NCI-H82 (cell line): ENCODE data around the gene ADCY9.
"Not testable (repeated sequence)": the region's sequence is repeated elsewhere in the genome, so short reads cannot be mapped to it uniquely, and the experiment has no call there.

Source experiments
- DNase-seq: peaks from one replicate; lab custom pipeline; 2025; lab: John Stamatoyannopoulos, UW

Gene ADCY9

DNA sequence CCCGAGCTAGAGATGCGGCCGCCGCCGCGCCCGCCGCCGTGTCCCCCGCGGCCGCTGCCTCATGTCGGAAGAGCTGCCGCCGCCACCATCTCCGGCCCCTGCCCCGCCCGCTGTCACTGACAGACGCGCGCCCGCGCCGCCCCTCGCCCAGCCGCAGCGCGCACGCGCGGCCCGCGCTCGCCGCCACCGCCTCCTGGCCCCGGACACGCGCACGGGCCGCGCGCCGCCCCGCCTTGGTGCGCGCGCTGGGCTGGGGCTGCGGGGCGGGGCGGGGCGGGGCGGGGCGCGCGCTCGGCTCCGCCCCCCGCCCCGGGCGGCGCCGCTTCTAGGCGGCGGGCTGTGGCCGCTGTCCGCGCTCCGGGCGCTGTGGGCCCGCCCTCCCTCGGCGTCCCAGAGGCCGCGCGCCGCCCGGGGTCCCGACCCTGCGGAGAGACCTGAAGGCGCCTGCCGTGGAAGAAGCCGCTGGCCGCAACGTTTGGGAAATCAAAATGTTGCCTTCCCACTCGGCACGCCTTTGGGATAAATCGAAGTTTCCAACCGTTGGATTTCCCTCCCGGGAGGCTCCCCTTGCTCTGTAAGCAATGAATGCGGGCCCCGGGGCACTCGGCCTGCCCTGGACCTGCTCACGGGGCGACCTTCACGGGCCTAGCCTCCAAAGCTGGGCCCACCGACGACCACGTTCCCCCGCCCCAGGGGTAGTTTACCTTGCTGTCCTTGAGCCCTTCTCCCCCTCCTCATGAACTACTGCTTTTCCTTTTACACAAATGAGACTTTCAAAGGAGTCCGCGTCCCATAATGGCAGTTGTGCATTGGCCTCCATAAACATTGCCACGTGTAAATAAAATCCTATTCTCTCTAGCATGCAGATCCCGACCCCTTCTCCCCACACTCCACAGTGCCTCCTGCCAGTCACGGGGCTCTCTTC is at the start of gene ADCY9:
TSS of gene ADCY9 (minus strand) at position 118 of the 925 bp plus-strand sequence. CDS start 1,000 bp downstream, outside the sequence.
- peak; percentile 85 for DNase-seq

DNA sequence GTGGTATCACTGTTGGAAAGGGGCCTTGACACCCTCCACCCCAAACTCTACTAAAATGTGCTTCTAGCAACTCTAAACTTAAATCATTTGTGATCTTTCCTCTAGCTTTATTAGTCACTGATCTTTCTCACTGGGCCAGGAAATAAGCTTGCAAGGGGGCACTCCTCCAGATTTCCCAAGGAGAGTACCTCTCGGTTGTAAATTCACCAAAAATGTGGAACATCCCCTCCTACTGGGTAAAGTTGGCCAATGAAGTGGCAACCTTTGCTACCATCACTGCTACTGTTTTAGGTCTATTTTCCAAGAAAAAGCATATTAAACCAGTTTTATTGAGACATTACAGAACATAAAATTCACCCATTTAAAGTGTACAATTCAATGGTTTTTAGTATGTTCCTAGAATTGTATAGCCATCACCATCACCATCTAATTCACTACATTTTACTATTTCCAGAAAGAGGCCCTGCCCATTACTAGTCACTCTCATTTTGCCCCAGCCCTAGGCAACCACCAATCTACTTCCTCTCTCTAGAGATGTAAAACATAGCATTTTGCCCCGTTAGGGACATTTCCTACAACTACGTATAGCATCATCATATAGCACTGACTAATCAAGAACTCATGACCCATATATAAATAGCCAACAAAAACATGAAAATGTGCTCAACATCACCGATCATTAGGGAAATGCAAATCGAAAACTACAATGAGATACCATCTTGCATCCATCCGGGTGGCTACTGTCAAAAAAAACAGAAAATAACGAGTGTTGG is 44.6 kb upstream of the ADCY9 start:
- no peak for DNase-seq

DNA sequence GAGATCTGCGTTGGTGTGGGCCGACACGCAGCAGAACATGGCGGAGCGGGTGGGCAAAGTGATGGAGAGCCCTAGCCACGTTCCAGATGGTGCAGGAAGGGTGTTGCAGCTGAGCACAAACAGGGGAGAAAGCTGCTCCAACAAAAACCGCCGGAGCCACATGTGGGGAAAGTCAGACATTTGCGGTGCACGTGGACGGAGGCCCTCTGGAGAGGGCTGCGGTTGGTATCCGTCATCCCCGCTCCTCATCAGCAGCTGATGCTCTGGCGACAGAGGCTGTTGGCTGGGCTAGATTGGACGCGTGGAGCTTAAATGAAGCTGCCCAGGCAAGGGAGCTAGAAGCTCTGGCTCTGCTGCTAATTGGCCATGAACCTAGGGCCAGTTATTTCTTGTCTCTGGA is 43.5 kb upstream of the ADCY9 start:
- no peak for DNase-seq

DNA sequence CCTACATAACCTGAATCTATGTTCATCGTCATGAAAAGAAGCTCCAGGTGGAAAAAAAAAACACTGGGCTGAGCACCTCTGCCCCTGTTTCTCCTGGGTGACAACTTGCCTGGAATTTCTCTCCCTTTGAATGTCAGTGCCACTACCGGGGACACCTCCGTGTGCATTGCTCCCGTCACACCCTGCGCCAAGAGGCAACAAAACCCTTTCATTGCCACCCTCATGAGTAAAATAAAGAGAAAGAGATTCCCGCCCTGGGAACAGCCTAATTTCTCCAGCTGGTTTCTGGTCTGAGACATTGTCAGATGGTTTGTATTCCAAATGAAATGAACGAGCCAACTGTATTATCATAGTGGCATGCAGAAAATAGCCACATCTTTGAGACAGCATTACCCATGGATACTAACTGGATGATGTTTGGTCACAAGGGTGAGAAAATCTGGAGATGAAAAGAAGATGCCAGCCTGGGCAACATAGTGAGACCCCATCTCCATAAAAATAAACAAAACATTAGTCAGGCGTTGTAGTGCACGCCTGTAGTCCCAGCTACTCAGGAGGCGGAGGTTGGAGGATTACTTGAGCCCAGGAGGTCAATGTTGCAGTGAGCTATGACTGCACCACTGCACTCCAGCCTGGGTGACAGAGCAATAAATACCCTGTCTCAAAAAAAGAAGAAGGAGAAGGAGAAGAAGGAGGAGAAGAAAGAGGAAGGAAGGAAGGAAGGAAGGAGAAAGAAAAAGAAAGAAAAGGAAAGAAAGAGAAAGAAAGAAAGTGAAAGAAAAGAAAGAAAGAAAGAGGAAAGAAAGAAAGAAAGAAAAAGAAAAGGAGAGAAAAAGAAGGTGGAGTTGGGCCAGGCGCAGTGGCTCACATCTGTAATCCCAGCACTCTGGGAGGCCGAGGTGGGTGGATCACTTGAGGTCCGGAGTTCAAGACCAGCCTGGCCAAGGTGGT is 42.2 kb upstream of the ADCY9 start:
- no peak for DNase-seq

DNA sequence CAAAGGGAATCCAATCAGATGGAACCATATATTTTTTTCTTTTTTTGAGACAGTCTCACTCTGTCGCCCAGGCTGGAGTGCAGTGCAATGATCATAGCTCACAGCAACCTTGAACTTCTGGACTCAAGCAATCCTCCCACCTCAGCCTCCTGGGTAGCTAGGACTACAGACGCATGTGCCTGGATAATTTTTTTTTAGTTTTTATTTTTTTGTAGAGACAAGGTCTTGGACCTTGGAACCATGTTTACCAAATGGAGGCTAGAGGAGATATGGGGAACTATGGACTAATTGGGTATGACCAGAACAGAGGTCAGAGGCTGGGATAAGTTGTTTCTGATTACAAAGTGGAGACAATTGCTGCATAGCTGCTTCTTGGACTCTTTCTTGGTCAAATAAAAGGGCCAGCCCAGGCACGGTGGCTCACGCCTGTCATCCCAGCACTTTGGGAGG is 41.2 kb upstream of the ADCY9 start:
- no peak for DNase-seq

DNA sequence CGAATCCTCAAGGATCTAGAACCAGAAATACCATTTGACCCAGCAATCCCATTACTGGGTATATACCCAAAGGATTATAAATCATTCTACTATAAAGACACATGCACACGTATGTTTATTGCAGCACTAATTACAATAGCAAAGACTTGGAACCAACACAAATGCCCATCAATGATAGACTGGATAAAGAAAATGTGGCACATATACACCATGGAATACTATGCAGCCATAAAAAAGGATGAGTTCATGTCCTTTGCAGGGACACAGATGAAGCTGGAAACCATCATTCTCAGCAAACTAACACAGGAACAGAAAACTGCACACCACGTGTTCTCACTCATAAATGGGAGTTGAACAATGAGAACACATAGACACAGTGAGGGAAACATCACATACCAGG is 40.3 kb upstream of the ADCY9 start:
- DNase-seq = not testable (repeated sequence)

DNA sequence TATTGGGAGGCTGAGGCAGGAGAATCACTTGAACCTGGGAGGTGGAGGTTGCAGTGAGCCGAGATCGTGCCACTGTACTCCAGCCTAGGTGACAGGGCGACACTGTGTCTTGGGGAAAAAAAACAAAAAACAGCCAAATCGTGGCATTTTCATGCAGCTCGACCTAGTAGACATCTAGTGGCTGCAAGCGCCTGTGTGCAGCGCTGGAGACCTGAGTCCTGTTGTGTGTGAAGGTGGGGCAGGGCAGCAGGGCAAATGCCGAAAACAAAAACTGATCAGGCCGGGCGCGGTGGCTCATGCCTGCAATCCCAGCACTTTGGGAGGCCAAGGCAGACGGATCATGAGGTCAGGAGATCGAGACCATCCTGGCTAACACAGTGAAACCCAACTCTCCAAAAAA is 37.1 kb upstream of the ADCY9 start:
- DNase-seq = not testable (repeated sequence)

DNA sequence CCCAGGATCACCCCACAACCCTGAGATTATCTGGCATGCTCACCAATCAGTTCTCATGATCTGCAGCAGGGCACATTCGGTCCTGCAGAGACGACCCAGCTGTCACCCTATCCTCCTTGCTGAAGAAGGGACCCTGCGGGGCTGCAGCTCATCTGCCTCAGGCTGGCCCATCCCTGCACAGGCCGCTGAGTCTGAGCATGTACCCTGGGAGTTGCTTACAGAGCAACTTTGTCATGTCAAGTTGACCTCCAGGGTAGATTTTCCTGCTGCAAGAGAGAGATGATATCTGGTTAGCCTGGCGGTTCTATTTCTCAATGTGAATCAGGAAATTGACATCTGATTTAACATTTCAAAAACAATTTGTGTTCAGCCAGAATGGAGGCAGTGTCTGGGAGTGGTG is 36.0 kb upstream of the ADCY9 start:
- DNase-seq = no peak

DNA sequence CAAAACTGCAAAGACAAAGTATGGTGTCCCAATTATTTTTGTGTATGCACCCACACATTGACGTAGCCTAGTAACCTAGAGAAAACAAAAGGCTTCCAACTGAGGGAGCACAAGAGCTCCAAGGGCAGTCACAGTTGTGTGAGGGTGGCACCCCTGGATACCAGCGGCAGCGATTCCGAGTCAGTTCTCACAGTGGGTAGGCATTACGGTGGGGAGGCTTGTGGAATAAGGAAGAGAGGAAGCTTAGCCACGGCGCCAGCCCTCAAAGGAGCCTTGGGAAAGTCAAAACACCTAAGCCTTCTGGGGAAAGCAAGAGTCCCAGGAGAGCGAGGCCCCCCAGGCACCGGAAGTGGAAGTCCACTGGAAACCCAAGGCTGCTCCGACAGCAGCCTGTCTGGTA is 31.0 kb upstream of the ADCY9 start:
- DNase-seq = no peak

DNA sequence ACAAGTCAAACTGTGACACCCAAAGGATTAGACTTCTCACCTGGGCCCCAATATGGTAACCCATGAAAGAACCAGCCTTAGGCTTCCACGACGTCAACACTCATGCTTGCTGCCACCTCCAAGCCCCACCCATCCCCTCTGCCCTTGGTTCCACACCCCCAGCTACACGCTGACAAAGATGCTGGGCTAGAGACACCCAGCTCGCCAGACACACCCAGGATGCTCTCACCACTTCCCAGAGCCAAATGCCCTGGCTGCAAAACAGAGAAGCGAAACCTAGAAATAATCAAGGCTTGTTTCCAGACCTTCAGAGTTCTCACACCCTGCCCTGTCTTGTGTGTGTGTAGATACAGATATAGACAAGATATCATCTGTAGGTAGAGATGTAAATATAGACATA is 26.0 kb upstream of the ADCY9 start:
- DNase-seq = no peak

DNA sequence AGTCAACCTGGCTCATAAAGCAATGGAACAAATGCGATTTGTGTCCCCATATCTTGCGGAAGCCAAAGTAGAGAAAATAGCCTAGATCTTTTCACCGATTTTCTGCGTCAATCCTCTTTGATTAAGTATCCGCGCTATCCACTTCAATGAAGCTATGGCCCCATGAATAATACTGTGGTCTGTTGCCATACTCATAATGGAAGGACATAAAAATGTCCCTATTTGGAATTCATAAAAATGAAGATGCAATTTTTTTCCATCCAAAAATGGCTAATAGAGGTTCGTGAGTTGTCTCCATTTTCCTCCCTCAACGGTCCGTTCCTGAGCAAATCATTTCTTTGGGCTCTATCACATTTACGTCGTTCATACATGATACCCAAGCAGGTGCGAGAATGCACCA is 25.4 kb upstream of the ADCY9 start:
- DNase-seq = no peak

DNA sequence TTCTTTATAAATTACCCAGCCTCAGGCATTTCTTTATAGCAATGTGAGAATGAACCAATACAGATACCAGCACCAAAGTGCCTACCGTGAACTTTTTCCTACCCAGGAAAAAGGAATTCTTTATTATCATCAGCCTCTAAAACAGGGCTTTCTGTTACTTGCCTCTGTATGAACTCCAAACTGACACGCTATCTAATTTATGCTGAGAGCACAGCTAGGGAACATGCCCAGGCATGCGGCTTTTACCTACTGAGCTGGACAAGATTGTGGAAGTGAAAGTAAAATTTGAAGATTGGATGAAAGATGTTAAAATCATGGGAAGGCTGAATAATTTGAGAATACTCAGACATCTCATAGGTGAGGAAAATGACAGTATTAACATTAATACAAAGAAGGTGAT is 24.4 kb upstream of the ADCY9 start:
- no peak for DNase-seq

DNA sequence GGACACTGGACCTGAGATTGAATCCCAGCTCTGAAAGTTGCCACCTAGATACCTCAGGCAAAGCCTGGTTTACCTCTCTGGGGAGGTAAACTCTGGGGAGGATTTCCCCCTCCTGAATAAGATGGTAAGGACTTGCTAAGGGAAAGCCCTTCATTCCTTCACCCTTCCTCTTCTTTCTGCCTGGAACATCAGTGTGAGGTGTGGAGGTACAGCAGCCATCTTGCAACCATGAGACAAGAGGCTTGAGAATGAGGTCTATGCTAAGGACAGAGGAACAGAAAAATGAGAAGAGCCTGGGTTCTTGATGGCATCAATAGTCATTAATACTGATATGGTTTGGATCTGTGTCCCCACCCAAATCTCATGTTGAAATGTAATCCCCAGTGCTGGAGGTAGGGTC is 23.7 kb upstream of the ADCY9 start:
- no peak for DNase-seq

DNA sequence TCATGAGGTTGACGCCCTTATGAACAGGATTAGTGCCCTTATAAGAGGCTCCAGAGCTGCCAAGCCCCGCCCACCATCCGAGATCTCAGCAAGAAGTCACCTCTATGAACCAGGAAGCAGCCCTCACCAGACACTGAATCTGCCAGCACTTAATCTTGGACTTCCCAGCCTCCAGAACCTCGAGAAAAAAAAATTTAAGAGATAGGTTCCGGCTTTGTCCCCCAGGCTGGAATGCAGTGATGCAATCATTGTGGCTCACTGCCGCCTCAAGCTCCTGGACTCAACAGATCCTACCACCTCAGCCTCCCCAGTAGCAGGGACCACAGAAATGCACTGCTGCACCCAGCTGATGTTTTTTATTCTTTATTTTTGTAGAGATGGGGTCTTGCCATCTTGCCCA is 22.5 kb upstream of the ADCY9 start:
- DNase-seq = no peak

DNA sequence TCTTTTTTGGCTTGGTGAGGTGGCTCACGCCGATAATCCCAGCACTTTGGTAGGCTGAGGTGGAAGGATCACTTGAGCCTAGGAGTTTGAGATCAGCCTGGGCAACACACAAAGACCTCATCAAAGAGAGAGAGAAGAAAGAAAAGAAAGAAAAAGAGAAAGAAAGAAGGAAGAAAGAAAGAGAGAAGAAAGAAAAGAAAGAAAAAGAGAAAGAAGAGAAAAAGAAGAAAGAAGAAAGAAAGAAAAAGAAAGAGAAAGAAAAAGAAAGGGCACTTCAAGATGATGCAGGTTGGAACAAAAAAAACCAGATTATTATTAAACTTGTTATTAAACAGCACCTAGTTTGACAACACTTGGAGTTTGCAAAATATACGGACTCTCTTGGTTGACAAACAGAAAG is 21.2 kb upstream of the ADCY9 start:
- no peak for DNase-seq

DNA sequence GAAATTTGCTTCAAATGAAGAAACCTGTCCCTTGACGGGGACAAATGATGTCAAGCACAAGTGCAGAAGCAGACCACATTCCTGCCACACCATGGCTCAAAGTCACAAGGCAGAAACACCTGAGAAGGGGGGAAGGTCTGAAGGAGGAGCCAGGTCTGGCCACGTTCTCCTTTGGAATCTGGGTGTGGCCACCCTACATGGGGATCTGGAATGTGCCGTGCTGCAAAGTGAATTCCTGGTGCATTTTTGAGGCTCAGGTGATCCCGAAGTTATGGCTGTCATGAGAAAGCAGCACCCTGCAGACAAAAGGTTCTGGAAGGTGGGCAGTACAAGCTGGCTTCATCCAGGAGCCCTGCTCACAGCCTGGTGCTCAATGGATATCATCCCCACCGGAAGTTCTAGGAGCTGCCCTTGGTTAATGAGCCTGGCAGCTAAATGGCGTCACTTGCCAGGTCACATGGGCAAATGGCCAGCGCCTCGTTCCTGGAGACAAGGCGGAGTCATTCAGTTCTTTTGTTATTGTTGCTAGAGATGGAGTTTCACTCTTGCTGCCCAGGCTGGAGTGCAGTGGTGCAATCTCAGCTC is 20.1 kb upstream of the ADCY9 start:
- no peak for DNase-seq

DNA sequence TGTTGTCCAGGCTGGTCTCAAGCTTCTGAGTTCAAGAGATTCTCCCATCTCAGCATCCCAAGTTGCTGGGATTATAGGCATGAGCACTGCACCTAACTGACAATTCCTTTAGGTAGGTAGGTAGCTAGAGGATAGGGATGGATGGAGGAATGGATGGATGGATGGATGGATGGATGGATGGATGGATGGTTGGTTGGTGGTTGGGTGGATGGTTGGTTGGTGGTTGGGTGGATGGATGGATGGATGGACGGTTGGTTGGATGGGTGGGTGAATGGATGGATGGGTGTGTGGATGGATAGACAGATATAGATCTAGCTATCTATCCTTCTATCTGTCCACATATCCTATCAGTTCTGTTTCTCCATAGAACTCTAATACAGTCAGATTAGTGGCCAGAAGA is 19.3 kb upstream of the ADCY9 start:
- DNase-seq = no peak

DNA sequence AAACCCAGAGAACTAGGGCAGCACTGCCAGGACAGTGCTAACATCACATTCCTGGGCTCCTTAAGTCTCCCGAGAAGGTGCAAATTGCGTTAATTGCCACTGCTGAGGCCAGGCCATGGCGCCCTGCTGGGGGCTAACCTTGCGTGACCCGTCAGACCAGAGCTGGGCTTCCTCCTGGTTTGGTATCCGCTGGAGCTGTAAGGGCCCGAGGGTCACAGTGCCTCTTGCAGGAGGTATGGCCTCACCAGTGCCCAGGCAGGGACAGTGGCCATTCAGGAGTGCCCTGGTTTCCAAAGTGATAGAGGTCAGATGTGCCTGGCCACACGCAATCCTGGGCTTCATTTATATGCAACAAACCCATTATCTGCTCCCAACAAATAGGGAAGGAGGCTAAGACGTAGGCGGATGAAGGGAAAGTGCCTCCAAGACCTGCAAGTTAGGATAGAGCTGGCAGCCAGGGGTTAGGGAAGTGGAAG is 17.7 kb upstream of the ADCY9 start:
- DNase-seq = no peak

DNA sequence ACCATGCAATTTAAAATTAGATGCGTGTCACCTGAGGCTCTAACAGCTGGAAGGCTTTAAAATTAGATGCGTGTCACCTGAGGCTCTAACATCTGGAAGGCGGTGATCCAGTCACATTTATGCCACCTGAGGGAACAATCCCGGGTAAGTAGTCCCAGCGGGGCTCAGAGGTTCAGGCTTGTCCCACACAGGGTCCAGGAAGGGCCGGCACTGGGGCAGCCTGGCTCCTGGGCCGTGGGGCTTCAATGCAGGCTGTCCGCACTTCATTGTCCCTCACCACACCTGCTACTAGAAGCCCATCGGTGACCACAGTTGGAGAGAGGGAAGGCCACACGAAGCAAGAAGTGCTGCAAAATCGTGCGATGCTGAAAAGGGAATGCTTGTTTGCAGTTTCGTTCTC is 15.4 kb upstream of the ADCY9 start:
- DNase-seq = no peak

DNA sequence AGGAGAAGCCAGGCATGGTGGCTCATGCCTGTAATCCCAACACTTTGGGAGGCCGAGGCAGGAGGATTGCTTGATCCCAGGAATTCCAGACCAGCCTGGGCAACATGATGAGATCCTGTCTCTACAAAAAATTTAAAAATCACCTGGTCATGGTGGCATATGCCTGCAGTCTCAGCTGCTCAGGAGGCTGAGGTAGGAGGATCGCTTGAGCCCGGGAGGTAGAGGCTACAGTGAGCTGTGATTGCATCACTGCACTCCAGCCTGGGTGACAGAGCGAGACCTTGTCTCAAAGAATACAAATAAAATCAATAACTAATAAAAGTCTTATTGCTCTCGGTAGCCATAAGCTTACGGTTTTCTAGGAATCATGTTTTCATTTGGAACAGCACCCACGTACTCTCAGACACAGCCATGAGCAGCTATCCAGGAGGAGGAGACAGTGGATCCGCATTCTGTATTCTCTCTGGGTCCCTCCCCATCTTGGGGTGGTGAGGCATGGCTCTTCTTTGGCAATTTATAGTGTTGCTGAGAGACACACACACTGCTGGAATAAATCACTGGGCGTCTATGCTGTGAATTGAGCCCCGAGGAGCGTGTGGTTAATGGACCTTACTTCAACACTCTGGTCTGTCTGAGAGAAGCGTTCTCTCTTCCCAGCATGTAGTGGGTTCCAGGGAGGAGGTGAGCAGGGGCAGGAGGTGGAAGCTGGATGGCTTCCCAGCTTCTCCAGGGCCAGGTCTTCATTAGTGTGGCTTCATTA is 8.5 kb upstream of the ADCY9 start:
- no peak for DNase-seq
